Non-pigmented ciliary epithelial cell (primary cell): ENCODE measurements around the gene ADCY9.

Experiments
- DNase-seq: peaks from one replicate; pipeline ENCODE4 v3.0.0-alpha.2; 2010; ENCODE audit warnings: low read depth

ADCY9 gene

DNA sequence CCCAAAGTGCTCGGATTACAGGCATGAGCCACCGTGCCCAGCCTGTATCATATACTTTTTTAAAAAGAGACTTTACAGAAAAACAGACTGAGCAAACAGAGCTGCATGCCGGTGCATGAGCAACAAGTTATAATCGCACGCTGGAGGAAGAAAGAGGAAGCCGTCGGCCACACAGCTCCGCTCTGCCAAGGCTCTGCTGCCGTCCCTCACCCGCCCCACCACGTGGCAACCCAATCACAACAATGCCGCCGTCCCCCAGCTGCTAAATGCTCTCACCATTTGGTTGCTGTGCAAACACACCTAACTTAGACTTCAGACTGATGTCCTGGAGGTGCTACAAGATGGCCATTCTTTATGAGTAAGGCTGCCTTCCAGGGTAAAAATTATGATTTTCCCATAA is 83.5 kb downstream of the ADCY9 start:
- no peak for DNase-seq

DNA sequence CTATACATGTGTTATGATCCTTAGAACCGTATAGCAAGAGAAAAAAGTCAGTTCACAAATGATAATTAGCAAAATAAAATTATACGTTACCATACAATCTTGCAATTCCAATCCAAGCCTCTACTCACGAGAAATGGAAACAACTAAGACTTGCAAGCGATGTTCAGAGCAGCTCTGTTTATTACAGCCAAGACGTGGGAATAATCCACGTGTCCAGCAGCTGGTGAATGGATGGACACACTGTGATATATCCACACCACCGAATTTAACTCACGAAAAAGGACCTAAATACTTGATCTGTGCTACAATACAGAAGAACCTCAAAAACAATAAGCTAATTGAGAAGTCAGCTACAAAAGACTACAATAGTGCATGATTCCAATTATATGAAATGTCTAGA is 88.1 kb downstream of the ADCY9 start:
- DNase-seq: no peak

DNA sequence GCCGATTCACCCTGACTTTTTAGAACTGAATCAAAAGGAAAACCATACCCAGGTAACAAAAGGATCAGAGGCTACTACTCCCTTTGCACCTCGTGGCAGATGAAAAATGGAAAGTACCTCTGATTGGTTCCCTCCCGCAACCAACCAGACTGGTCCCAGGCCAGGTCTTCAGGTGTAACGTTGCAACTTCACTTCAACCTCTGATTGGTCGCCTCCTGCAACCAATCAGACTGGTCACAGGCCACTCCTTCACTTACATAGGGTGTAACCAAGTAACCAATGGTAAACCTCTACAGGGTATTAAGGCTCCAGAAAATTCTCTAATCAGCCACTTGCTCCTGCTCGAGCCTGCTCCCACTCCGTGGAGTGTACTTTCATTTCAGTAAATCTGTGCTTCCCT is 89.4 kb downstream of the ADCY9 start:
- DNase-seq: no peak

DNA sequence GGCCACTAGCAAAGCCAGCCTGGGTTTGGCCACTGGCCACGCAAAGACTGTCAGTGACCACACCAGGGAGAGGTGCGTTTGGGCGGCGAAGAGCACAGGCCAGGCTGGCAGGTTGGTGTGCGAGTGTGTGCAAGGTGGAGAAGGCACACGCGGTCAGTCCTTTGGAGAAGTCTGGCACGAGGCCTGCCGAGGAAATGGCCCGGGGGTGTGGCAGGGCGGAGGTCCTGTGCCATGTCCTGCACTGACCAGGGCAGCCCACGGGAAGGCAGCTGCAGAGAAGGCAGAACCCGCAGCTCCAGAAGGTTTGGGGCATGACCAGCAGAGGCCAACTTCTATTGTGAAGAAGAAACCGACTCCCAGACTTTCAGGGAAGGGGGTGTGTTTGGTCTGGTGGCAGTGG is 90.8 kb downstream of the ADCY9 start:
- no peak for DNase-seq

DNA sequence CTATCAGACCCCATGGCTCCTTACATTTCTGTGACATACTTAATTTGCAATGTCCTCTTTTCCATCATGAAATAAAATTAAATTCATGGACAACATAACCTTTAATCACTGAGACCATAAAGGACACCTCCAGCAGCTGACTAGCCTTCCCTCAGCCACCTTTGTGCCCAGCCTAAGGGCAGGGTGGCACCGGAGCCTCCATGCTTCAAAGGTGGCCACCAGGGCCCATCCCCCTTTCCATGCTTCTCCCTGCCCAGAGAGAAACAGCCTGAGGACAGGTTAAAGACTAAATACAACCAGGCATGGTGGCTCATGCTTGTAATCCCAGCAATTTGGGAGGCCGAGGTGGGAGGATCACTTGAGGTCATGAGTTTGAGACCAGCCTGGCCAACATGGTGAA is 94.3 kb downstream of the ADCY9 start:
- DNase-seq: no peak

DNA sequence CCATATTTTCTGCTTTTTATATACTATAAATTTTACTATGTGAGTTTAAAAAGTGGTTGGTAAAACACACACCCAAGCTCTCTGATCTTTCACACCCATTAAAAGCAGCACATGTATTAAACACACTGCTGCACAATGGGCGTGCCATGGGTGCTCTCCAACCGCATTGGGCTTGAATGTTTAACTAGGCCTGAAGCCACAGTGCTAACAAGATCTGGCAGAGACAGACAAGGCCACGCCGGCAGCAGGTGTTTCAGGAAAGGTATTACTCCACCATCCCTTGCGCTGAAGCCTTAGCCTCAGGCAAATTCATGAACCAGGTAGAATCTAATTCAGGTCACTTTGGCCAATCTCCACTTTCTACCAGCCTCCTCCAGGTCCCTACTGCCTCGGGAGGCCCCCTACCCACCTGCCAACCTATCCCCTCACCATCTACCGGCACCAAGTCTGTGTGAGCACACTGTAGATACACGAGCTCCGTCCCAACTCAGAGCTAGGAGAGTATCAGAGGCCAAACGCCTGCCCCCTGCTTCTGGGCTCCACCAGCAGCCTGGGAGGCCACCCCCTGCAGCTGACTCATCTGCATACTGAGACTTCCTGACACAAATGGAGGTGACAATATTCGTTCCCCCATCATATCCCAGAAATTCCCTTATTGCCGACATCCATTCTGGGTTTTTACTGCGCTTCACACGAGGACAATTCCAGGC is 95.0 kb downstream of the ADCY9 start:
- DNase-seq: no peak

DNA sequence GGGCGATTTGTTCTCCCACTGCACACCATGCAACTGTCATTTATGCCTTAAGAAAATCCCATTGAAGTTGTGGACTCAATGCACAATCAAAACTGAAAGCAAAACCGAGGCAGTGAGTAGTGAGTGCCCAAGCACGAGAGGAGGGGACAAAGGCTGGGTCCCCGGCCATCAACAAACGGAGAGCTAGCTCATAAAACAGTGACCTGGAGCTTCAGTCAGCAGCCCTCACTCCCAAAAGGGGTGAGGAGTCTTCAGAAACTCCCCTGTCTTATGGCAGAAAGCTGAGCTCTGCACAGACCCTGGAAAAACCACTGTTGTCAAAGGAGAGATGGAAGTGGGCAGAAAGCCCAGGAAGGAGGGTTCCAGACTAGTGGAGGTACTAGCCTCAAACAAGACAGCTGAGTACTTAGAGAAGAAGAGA is 96.9 kb downstream of the ADCY9 start:
- DNase-seq: no peak

DNA sequence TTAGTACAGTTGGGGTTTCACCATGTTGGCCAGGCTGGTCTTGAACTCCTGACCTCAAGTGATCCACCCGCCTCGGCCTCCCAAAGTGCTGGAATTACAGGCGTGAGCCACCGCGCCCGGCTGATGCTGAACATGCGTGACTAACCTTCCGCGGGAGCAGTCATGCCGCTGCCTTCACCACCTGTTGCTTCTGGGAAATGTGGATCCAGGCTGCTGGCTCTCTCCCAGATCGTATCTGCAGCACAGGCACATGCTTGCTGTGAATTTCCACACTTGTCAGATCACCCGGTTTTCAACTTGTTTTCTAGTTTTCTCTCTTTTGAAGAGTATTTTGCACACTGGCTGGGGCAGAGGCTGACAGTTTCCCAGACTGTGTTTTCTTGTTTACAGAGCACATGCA is 97.9 kb downstream of the ADCY9 start:
- no peak for DNase-seq

DNA sequence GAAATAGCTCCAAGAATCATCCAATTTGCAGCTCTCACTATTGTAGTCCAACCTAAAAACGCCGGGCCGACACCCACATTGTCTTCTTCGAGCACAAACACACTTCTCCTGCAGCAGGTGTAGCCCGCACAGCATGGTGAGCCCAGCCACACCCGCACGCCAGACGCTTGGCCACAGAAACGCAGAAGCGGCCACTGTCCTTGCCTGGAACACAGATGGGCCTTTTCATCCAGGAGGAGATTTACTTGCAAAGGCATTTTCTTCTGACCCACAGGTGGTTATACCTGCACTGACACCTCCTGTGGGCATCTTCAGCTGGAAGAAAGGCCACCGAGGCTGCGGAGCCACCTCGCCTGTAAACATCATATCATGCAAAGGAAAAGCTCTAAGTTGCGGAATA is 98.4 kb downstream of the ADCY9 start:
- DNase-seq: no peak

DNA sequence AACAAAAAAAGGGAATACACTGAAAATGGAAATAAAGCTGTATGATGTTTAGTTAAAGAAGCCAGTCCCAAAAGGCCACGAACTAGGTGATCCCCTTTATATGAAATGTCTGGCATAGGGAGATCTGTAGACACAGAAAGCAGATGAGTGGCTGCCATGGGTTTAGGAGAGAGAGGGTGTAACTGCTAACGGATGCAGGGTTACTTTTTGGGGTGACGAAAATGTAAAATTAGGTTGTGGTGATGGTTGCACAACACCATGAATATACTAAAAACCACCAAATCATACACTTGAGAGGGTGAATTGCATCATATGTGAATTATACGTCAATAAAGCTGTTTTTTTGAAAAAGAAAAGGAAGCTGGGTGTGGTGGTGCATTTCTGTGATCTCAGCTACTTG is 99.6 kb downstream of the ADCY9 start:
- no peak for DNase-seq

DNA sequence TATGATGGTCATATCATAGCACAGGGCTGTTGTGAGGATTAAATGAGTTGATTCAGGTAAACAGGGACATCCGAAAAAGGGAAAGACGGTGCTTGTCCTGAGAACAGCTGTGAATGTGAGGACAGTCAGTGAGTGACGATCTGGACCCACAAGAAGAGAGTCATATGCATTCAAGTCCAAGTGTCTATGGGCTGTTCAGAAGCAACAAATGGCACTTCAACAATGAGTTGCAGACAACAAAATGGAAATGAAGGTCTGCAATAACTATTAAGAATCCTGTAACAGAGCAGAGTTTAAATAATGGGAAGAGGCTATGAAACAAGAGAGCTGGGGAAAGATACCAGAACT is 100.3 kb downstream of the ADCY9 start:
- DNase-seq: no peak

DNA sequence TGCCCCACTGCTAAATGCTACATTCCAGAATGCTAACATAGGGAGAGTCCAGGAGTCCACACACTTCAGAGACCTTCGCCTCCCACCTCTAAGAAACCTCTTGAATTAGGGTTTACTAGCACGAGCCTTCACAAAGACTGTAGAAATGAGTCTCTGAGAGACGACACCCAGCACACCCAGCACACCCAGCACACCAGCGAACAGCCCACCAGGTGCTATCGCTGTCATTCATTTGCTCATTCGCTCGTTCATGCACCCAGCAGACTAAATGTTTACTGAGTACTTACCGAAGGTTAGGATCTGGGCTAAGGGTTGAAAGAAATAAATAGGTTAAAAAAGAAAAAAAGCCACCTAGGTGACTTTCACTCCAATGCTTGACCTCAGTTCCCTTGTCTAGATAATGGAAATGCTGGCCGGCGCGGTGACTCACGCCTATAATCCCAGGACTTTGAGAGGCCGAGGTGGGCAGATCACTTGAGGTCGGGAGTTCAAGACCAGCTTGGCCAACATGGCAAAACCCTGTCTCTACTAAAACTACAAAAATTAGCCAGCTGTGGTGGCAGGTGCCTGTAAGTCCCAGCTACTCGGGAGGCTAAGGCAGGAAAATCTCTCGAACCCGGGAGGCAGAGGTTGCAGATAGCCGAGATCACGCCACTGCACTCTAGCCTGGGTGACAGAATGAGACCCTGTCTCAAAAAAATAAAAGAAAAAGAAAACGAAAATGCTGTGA is 100.8 kb downstream of the ADCY9 start:
- DNase-seq: no peak

DNA sequence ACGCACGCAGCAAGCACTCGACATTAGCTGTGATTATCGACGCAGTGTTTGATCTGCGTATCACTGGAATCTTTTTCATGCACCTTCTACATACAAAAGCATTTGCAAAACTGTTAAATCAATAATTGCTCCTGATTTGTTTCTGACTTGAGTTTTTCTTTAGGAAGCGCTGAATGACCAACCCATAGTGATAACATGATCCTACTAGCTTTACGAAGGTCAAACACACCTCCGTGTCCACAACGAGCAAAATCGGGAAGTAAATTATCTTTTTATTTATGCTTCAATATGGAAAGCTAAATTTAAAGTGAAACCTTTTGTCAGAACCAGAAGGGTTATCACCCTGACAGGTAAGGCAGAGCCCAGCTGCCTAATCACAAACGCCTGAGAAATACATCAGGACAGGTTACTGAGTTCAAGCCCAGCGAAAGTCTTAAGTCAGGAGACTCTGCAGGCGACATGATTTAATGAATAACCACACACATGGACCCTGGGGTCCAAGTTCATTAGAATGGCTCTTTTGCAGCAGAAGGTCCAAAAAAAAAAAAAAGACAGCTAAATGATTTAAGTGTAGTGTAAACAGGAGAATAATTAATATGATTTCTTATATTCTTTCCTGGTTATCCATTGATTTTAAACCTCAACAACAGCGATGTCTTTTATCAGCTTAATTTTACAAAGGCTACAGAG is 104.2 kb downstream of the ADCY9 start:
- DNase-seq: no peak

DNA sequence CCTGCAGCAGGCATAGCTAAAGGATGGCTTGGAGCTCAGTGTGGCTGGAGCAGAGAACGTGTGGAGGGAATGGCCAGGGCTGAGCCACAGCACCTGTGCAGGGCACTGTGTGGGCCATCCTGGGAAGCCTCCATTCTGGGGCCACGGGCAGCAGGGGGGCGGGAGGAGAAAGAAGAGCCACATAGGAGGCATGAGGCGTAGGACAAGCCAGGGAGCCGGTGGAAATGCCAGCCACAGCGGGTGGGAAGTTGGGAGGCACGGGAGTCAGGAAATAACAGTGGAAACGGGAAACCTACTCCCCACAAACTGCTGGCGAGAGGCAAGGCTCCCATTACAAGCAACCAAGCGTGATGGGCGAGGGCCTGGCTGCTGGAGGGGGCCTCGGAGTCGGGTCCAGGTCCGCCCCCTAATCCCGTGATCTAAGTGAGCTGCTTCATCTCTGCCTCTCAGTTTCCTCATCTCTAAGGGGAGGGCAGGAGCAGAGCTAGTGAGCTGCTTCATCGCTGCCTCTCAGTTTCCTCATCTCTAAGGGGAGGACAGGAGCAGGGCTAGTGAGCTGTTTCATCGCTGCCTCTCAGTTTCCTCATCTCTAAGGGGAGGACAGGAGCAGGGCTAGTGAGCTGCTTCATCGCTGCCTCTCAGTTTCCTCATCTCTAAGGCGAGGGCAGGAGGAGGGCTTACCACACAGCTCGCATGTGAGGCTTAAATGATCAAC is 104.9 kb downstream of the ADCY9 start:
- DNase-seq: no peak

DNA sequence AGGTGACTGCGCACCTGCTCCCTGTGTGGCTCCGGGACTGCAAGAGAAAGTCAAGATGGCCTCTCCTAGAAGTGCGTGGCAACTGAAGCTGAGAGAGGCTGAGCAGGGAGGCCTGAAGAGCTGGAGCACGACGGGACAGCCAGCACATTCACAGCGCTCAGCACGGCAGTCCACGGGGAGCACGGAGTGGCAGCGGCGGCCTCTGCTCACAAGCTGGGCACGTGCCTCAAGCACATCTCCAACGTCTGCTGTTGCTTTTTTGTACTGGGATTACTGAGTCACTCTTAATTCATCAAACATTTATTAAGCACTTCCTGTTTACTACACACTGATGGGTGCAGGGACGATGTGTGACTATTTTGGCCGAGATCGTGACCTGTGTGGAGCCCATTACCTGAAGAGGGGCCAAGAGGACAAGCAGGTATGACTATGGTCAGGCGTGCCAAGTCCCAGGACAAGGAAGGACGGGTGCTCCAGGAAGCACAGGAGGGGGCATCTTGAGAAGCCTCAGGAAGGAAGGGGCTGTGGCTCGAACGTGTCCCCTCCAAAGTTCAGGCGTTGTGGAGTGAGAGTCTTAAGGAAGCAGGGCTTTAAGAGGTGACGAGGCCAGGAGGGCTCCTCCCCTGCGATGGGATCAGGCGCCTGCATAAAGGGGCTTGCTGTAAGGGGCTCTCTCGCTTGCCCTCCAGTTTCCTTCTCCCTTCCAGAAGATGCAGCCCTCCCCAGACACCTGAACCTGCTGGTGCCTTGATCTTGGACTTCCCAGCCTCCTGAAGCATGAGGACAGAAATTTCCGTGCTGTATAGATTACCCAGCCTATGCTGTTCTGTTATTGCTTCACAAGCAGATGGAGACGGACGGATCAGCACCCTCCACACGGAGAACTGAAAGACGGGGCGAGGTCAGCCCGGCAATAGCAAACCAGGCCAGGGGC is 105.8 kb downstream of the ADCY9 start:
- no peak for DNase-seq

DNA sequence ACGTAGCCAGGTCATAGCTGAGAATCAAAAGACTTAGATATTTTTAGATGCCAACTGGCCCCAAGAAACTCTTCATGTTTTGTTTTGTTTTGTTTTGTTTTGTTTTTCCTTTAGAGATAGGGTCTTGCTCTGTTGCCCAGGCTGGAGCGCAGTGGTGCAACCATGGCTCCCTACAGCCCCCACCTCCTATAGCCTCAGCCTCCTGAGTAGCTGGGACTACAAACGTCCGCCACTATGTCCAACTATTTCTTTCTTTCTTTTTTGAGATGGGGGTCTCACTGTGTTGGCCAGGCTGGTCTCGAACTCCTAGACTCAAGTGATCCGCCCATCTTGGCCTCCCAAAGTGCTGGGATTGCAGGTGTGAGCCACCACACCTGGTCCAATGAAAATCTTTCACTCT is 107.1 kb downstream of the ADCY9 start:
- DNase-seq: no peak

DNA sequence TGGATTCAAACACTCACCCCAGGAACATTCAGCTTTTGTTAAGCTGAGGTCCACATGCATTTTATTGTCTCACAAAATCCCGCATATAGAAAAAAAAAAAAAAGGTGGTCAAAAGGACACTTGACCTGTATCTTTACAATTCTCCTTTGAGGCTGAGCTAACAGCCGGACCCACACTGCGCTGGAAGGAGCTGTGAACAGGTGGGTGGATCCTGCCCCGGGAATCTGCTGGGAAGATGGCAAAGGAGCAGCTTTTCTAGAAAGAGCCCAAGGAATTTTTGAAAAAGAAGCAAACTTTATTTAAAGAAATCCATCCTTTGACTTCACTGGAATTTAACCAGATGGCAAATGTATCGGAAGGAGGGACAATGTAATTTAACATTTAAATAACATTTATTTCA is 108.1 kb downstream of the ADCY9 start:
- DNase-seq: no peak

DNA sequence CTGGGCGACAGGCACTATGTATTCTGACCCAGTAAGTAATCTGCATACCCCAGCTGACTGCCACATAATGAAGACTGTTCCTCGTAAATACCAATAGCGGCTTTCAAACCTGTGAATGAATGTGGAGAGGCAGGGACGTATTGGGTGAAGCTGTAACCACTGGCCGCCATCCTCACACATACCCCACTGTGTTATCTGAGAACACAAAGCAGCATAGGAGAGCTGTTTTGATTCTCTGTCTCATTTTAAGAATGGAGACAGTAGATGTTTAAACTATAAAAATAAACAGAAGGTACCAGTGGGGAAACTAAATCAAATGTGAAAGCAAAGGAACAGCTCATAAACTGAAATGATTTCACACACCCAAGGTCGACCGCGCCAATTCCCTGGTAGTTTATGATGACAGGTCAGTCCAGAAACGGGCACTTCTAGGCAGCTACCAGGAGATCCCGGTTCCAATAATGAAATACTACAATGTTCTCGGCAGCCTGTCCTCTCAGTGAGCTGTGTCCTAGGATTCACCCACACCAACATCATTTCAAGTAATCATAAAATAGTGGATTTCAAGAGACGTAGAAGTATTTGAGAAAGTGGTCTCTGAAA is 109.7 kb downstream of the ADCY9 start:
- no peak for DNase-seq

DNA sequence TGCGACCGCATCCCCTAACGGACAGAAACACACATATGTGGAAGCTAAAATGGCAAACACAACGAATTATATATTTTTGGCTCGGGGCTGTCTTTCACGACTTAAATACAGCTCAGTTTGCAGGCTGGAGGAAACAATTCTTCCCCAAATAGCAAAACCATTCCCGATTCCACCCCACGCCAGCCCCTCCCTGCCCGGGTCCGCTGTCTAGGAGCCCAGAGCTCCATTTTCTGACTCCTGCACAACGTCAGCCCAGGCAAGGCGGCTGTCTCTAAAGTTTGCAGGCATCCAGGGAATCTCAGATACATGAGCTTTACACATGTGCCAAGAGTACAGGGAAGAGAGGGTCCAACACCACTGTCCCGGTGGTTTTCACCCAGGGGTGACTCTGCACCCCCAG is 110.5 kb downstream of the ADCY9 start:
- no peak for DNase-seq

DNA sequence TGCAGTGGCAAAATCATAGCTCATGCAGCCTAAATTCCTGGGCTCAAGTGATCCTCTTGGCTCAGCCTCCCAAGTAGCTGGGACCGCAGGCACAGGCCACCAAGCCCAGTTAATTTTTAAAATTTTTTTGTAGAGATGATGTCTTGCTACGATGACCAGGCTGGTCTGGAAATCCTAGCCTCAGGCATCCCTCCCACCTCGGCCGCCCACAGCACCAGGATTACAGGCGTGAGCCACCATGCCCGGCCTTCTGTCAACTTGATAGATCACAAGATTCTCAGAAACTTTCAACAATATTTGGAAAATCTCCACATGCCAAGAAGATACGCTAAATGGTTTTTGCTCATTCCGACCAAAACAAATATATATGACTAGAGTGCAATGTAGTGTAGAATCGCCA is 111.0 kb downstream of the ADCY9 start:
- no peak for DNase-seq

DNA sequence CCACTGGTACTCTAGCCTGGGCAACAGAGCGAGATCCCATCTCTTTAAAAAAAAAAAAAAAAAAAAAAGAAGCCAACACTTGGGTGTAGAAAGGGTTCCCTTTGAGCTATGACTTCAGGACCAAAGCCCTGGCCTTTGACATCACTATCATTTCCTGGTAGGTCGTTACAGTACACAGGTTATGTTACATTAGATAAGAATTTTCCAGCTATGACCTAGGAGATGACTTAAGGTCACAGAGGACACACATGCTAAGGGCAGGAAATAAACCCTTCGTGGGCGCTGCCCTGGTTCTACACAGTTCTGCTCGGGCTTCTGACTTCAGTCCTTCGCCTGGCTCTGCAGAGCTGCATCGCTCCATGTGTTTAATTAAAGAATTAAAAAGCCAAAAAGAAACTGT is 112.0 kb downstream of the ADCY9 start:
- no peak for DNase-seq
